Activated naive CD4-positive, alpha-beta T cell treated with Interleukin-2 at 50 U/mL for 16 hours (primary cell): ENCODE results near the gene B3GAT1.

Experiments used
- DNase-seq: peaks from one replicate; pipeline ENCODE4 v3.0.0-alpha.2; 2020

The B3GAT1 gene

GRCh38 chr11:134440851-134441250 lies 28.8 kb upstream of the B3GAT1 start:
- no peak for DNase-seq

DNA sequence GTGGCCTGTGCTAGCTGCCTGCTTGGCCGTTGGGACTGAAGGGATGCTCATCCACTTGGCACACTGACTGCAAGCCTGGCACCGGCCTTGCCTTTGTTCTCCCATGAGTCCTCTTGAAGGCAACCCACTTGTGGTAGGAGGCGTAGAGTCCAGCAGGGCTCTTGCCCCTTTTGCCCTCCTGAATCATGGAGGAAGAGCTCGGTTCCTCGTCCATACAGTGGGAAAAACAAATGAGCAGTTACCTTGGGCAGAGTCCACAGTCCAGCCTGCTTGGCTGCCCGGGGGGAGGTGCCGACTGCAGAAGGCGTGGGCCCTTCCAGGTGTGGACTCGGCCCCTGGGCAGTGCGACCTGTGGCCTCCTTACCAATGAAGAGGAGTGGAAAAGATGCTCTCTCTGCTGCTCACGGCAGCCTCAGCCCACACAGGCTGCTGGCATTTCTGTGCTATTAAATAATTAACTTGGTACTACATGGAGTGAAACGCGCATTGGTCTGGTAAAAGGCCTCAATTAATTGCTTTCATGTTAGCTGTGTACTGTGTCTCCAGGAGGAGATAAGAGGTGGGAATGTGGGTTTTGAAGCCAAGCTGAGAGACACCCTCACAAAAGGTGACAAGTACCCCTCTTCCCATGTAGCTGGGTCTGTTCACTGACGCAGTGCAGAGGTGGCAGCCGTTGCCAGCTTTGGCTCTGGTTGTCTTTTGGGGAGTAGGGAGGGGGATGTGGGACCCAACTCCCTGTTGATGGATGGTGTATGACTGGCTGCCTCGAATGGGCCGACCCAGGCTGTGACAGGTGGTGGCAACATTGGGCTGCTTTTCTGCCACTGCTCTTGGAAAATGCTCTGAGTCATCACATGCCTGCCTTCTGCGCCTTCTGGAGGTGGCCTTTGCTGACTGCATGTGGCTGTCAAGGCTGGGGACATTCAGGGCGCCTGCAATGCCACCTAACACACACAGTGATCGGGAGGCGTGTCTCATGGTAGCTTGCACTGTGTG lies 26.8 kb upstream of the B3GAT1 start:
- DNase-seq: no peak

DNA sequence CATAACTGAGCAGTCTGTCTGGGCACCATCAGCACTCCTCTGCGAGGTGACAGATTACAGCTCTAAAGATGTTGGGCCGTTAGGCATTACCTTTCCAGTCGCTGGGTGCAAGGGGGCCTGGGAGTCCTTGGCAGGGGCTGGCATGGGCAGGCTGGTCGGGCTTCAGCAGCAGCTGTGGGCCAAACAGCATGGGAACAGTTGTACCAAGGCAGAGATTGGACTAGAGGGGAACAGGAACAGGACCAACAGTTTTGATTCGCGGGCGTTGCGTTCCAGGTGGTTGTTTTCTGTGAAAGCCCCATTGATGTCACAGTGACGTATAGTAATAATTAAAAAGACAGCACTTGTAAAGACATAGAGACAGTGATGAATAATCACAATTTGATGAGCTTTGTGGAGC lies 25.8 kb upstream of the B3GAT1 start:
- no peak for DNase-seq

- no peak for DNase-seq
Observed at GRCh38 chr11:134436781-134437180, 24.7 kb upstream of the B3GAT1 start.

DNA sequence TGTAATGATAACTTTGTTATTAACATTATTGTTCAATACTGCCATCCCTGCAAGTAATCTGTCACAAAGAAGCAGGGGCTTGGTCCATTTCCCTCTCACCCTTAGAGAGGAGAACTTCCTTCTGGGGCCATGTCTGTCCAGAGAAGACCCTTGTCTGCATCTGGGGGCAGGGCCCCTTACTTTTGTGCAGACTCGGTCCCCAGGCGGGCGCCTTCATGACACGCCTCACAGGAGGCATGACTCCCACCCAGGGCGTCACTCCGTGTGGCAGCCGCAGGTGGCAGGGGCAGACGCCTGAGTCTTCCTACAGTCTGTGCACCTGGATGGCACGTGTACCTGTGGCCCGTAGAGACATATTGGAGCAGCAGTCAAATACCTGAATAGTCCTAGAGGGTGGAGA lies 21.8 kb upstream of the B3GAT1 start:
- DNase-seq: no peak

DNA sequence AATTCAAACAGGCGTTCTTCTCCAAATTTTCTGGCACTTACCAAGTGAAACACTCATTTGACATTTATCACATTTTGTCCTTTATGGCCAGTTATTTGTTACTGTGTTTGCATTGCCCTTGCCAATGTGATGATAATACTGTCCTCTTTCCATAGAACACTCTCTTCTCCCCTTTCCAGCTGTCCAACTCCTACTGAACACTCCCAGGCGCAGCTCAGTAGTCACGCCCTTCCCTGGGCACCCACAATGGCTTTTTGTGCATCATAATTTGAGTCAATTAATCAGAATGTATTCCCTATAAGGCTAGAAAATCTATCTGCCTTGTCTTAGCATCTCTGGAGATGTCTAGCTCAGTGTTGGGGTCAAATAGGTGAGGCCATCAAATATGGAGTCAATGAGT lies 21.2 kb upstream of the B3GAT1 start:
- DNase-seq: no peak

DNA sequence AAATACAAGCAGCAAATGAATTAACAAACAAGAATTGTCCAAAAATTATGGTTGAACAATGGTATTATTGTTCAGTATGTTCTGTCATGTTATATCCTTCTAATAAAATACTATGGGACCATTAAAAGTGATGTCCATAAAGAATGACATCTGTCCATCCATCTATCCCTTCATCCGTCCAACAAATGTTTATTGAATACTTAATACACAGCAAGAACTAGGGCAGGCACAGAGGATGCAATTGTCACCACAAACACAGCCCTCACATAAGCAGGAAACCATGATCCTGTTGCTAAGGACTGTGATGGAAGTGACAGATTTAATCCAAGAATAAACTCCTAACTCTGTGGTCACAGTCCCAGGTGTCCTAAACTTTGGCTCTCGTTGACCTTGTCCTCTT lies 20.7 kb upstream of the B3GAT1 start:
- DNase-seq: no peak

DNA sequence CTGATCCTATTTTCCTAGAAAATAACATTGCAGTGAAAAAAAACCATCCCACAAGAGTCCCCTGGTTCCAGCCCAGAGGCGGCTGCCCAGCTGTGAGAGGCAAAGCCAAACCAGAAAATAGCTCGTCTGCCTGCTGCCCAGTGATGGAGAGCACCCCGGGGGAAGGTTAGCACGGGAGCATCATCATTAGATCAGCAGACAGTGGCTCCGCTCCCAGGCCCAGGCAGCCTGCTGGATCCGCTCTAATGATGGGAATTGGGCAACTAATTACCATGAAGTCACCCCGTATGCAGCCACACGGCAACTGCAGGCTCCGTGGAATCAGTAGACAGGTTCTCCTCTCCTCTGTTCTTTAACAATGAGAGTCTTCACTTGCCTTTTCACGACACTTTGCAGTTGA lies 17.1 kb upstream of the B3GAT1 start:
- DNase-seq: no peak

- DNase-seq: no peak
Observed at GRCh38 chr11:134425816-134426536, 13.9 kb upstream of the B3GAT1 start.

- no peak for DNase-seq
Observed at GRCh38 chr11:134425413-134425812, 13.4 kb upstream of the B3GAT1 start.

- no peak for DNase-seq
Observed at GRCh38 chr11:134423106-134423505, 11.1 kb upstream of the B3GAT1 start.

- no peak for DNase-seq
Observed at GRCh38 chr11:134417871-134418840, 6.1 kb upstream of the B3GAT1 start.

DNA sequence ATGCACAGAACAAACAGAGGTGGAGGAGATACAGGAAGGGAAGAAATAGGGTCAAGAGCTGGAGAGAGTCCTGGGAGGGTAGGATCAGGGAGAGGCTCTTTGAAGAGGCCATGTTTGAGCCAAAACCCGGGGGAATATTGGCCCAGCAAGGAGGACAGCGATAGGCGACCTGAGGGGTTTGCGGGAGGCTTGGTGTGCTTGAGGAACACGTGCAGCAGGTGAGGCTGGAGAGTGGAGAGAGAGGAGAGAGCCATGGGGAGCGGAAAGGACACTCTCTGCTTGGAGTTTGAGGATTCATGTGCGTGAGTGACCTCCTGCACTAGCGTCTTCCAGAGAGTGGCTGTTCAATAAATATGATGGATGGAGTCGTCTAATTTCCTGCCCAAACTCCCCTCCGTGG lies 4.7 kb upstream of the B3GAT1 start:
- DNase-seq: no peak

- no peak for DNase-seq
Observed at GRCh38 chr11:134414766-134415765, 3.0 kb upstream of the B3GAT1 start.

DNA sequence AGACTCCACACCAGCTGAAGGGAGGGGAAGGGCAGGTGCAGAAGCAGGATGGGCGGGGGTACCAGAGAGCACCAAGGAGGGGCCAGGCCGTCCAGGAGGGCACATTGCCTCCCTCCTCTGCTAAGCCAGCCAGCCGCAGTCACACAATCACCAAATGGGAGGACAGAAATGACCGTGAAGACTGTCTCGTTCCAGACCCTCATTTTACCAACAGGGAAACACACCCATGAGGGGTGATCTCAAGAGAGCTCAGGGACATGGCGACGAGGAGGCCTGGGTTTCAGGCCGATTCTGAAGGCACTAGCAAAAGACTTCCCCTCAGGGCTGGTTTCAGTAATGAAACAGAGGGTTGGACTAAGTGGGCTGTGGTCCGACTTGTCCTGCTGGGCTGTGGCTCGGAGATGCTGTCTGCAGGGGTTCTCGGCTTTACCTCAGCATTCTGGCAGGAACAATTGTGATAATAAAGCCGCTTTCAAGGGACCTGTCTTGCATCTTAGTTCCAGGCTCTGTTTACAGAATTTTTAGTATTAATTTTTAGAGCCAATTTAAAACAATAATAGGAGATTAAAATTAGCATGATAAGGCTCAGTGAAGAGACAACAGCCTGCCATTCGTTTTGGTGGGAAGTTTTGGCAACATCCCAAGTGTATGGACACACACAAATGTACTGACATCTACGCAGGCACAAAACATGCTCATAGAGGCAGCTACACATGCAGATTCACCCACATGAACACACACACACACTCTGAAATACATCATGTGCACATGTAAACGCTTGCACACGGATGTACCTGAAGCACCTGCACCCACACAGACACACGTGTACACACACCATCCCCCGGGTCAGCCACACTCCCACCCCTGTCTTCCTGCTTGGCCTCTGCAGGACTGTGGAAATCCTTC lies 2.0 kb upstream of the B3GAT1 start:
- no peak for DNase-seq

DNA sequence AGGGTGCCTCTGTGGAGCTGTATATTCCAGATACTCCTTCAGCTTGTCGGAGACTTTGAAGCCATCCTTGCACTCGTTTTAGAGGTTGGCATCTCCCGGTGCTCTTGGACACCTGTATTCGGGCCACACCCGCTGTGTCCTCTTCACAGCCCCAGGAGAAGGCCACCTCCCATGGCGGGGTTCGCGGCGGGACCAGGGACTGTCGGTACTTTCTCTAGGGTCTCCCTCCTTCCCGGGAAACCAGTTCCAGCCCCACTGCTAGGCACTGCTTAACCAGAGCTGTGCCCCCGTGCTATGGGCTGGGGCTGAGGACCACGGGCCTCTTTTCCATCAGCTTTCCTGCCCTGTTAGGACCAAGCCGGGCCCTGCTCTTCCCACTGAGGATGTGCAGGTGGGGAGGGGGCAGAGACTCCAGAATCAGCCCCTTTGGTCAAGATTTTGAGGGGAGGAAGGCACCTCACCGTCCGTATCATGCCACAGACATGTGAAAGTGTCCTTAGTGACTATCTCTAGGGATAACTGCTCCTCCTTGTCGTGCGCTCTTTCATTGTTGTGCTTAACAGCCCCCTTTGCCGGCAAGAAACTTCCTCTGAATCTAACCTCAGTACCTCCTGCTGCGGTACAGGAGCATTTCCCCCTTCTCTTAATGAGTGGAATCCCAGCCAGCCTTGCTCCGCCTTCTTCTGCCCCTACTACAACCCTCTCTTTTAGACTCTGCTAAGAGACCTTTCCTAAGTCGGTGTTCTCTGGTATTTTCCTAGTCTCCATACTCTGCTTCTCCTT lies 1.2 kb upstream of the B3GAT1 start:
- no peak for DNase-seq

DNA sequence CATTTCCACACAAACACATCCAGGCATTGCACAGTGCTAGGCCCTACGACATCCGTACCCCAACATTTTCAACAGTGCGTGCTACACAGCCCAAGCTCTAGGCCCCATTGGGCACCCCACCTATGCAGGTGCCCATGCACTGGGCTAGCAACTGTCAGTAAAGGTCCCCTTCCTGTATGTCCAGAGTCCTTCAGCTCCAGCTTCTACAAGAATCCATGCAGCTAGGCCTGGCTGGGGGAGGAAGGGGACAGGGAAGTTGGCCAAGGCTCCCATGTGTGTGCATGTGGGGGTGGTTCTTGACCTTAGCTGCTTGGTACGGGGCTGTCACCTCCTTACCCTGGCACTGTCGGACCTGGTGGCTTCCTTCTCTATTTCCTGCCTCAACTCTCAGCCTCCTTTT lies 1.3 kb downstream of the B3GAT1 start:
- no peak for DNase-seq

DNA sequence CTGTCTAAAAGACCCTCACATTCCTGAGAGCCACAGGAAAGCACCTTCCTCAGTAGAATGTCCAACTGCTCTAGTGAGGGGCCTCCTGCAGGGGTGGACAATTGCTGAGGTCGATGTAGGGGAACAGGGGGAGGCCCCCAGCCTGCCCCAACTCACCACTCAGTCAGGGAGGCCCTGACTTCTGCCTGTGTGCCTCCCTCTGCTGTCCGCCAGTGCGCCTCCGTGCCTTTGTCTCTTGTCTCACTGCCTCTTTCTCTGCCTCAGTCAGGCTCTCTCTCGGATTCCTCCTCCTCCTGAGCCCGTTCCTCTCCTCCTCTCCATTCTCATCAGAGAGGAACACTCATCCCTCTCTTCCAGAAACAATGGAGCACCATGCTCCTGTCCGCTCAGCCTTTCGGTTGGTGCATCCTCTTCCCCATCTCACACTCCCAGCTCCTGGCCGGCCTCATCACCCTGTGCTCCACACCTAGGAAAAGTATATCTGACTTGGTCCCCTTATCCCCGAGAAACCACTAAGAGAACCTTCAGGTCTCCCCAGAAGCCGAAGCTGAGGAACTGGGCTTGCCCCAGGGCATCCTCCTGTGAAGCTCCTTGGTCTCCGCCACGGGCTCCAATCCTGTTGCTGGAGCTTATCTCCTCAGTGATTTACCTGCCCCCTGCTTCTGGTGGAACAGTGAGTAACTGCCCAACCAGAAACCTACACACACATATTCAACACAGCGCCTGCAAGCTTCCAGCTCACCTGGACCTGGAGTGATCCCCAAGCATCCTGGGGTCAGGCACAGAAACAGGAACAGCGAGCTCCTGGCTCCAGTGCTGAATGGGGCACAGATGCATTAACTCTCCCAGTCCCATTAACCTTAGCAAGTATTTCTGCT lies 2.3 kb downstream of the B3GAT1 start:
- no peak for DNase-seq

GRCh38 chr11:134407923-134408322 lies 4.1 kb downstream of the B3GAT1 start:
- no peak for DNase-seq
